Activated CD8-positive, alpha-beta memory T cell treated with anti-CD3 and anti-CD28 coated beads, Interleukin-2, amount 50 U/mL, for 1 hour (primary cell): Measurements from ENCODE around the gene GIMAP6.
"Not testable (repeated sequence)": the region's sequence is repeated elsewhere in the genome, so short reads cannot be mapped to it uniquely, and the experiment has no call there.

ENCODE experiments used
- DNase-seq: peaks from one replicate; pipeline ENCODE4 v3.0.0-alpha.2; 2020; ENCODE audit errors: extremely low read depth

Gene GIMAP6

GRCh38 chr7:150645259-150646020 is 13.3 kb upstream of the GIMAP6 start:
- no peak for DNase-seq

- no peak for DNase-seq
These were observed 10.7 kb upstream of the GIMAP6 start for GRCh38 chr7:150642926-150643325.

DNA sequence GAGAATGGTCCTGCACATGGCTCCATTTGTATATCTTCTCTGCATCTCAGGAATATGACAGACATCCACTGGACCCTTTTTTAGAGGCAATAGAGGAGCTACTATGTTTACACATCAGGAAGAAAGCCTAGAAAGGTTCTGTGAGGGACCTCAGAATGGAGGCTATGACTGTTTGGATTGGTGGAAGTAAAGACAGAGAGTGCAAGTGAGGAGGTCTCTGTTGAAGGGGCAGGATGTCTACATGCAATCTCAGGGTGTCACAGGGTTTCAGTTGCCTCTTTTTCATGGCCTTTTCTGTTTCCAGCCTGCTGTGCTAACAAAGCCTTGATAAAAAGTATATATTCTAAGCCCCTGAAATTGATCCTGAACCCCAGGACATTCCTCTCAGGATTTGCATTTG is 9.7 kb upstream of the GIMAP6 start:
- DNase-seq: no peak

GRCh38 chr7:150633926-150634325 is 1.7 kb upstream of the GIMAP6 start:
- DNase-seq: no peak

DNA sequence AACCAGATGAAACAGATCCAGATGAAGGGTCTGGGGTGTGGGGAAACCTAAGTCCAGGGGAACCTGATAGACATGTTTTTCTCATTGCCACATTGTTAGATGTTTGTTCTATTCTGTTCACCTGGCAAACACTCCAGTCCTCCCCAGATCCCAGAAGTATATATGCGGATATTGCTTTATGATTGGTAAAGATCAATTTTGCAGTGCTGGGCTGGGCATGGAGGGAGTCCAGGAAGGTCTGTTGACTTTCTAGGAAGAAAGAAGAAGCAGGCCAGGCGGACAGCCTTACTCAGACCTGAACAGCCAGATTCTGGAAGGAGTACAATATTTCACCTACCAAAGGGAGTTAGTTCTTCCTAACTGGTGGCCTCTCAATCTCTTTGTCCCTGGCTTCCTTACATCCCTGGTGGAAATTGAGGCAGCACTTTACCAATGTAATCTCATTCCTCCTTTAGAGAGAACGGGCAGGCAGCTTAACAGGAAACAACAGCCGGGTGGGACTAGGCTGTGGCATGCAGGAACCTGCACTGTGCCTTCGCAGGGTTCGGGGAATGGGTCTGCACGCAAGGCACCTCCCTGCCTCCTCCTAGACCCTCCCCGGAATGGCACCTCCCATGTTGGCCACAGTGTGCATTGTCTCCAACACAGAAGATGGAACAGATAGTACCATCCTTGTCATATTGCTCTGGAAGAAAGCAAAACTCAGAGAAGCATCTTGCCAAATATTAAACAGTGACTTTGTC is 930 bp downstream of the GIMAP6 start:
- DNase-seq: no peak

DNA sequence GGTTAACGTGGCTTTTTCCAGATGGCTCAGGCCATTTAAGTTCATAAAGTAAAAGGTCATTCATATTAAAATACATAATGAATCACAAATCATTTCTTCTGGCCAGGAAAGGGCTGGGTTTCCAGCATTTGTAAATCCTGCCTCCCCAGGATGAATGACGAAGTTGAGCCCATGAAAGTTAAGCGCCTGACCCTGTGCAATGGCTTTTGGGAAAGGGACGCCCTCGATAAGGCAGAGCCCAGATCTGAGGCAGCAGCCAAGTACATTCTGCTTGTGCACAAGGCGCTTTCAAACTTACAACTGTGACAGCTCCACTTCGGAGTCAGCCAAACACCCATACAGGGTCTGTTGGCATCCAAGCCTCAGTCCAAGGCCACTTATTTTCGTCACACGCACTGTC is 2.8 kb downstream of the GIMAP6 start:
- no peak for DNase-seq

GRCh38 chr7:150627959-150628358 is 4.2 kb downstream of the GIMAP6 start:
- no peak for DNase-seq

DNA sequence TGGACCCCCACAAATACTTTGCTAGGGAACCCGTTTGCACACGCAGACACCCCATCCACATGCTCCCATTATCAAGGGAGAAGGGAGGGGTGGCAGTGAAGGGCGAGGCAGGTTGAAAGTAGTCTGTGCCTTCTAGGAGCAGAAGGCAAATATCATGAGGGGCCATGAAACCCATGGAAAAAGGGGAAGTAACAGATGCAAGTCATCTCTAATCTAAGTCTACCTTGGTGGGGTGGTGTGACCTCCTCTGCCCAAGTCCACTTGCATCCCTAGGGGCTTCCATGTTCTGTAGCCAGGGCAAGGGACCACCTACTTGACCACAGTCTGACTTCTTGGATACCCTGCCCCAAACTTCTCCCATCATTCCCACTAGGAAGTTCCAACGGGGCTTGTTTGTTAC is 5.5 kb downstream of the GIMAP6 start:
- no peak for DNase-seq

DNA sequence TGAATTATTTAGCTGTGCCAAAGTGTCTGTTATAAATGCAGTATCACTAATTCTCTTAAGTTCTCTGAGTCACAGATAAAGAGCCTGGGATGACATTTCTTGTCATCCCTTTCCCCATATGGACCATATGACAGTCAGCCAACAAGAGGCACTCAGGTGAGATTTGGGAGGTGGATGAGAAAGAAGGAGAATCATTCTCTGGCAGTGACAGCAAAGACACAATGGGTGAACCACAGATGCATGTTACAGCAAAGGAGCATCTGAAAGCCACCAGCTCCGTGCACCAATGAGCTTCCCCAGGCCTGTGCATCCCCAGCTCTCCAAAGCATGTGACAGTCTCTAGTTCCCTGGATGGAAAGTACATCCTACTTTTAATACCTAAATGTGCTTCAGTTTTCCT is 10.8 kb downstream of the GIMAP6 start:
- no peak for DNase-seq

- no peak for DNase-seq
These were observed 11.4 kb downstream of the GIMAP6 start for GRCh38 chr7:150620617-150621371.

- no peak for DNase-seq
These were observed 12.1 kb downstream of the GIMAP6 start for GRCh38 chr7:150620061-150620460.

- DNase-seq: not testable (repeated sequence)
These were observed 16.9 kb downstream of the GIMAP6 start for GRCh38 chr7:150615221-150615755.

DNA sequence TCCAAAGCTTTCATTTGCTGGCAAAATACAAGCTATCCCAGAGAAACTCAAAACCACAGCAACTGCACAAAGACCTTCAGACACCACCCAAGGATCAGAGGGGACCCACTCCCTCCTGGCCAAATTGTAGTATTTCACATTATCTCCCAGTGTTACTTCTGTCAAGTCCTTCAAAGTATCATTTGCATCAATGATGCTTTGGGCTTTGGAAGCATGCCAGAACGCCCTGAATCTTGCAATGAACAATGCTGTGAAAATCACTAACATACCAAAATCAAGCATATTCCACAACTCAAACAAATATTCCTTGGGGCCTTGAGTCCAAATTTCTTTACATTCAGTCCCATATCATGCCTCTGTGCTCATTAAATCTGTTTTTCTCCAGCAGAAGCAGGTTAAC is 17.8 kb downstream of the GIMAP6 start:
- not testable (repeated sequence) for DNase-seq

DNA sequence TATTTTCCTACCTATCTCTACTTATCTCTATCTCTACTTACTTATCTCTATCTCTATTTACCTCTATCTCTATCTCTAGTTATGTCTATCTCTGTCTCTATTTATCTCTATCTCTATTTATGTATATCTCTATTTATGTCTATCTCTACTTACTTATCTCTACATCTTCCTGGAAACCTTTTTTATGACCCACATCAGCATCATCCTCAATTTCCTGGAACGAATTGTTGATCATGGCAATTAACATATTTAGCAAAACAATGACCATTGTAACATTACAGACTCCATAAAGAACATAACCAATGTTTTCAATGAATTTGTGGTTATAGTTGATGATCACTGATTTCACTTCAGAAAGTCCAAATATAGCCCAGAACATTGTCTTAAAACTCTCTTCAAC is 18.3 kb downstream of the GIMAP6 start:
- DNase-seq: no peak

DNA sequence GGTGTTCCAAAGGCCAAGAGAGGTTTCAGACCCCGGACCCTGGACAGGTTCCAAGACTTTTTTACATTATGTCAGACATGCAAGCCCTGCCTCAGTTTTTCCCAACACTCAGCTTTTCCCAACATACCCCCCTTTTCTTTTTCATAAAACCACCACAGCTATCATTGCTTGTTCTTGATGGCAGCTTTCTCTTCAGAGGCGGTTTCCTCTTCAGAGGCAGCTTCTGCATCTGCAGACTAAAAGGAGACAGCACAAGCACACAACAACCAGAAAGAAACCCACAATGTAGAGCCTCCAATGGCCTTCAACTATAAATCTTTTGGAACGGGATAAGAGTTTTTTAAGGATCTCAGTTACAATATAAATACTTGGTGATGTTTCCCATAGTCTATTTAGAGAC is 19.3 kb downstream of the GIMAP6 start:
- DNase-seq: no peak

DNA sequence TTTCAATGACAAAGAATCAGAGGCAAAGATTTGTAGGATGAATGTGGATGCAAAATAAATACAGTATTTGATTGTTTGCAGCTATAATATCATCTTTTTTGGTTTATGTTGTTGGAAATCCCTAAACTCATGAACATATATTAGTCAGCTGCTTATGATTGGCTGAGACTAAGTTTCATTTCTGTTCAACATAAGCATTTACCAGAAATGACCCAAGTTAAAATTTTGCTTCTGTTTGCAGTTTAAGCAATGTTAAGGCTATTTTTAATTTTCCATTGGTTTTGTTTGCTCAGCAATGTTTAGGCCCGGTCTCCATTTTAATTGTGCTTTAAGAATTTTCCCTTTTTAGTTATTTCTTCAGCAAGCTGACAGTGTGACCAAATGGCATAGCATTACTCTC is 22.0 kb downstream of the GIMAP6 start:
- no peak for DNase-seq

DNA sequence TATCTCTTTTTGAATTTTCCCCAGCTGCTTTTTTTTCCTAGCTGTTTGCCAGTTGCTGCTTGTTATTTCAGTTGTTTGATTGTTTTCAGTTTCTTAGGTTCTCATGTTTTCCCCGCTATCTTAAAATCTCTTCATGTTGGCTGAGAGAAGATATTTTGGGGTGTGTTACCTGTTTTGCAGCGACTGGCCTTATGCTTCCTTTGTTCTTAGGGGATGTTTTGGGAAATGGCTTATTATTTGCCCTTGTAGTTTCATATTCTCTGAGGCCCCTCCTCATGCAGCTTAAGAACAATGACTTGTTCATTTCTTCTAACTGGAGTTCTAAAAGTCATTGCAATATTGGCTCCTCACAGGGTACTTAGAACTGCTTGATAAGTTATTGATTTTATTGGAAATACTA is 28.6 kb downstream of the GIMAP6 start:
- not testable (repeated sequence) for DNase-seq

GRCh38 chr7:150595361-150595760 is 36.8 kb downstream of the GIMAP6 start:
- no peak for DNase-seq

- no peak for DNase-seq
These were observed 37.4 kb downstream of the GIMAP6 start for GRCh38 chr7:150594805-150595204.

GRCh38 chr7:150587551-150587950 is 44.6 kb downstream of the GIMAP6 start:
- DNase-seq: no peak

DNA sequence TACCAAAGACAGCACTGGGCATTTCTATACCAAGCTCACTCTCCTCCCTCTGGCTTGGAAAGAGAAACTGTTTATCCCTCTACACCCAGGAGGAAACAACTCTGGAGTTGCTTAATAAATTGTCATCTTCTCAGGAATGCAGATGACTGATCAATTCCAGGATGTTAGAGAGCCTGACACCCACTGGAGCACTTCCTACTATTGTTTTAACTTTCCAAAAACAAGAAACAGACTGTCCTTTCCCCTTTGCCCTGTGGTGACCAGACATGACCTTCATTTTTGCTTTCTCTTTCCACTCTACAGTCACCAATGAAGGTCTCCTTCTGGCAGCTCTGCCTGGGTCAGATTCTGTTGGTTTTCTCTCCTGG is 45.4 kb downstream of the GIMAP6 start:
- DNase-seq: no peak

DNA sequence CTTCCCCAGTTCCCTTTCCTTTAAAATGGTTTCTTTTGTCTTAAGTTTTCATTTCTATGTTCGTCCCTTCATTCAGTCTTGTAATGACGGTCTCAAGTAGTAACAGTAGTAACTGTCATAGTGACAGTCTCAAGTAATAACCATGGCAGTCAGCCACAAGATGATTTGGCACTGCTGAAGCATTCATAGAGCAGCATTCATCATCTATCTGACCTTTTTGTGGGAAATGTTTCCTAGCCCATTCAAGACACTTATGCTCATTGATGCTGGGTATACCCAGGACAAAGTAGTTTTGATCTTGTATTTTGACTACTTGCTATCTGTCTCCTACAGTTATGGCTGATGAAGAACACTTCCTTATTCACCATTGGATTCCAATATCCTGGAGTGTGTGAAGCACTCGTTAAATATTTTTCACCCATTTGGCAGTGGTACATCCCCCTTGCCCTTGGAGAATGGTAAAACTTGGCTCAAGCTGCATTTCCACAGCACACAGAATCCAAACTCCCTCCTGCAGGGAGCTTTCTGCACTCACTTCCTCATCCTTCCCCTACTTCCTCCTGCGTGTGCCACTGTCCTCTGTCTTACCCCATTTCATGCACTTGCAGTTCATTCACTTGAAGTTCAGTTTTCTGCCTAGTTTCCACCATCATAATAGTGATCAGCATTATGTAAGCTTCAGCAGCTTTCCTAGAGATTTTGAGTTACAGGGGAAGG is 46.0 kb downstream of the GIMAP6 start:
- no peak for DNase-seq
